CD4-positive, alpha-beta T cell (primary cell): ENCODE data around the gene VAPB. TPM values are rescaled to one million over a fixed set of nuclear protein-coding genes. Genes with fewer than 3 reads are reported as not detected.

ENCODE experiments used
- ATAC-seq: fragments of 200-7000 bp; cut with Tn5 transposase; one replicate; pipeline ENCODE4 v1.10.0; 2022; ENCODE audit warnings: mild to moderate bottlenecking; ENCODE audit not compliant: poor library complexity
- CTCF ChIA-PET: fragments of 350-600 bp; sonication (Branson Sonifier 250); formaldehyde crosslinking; loops from one replicate; lab custom pipeline; 2021; ENCODE audit warnings: antibody characterized with exemption, inconsistent platforms; lab: Charles Lee
- POLR2A ChIA-PET: fragments of 350-600 bp; sonication (Branson Sonifier 250); formaldehyde crosslinking; loops from one replicate; lab custom pipeline; 2021; ENCODE audit warnings: antibody characterized with exemption, inconsistent platforms; lab: Charles Lee
- DNase-seq, 14 experiments: peaks; one replicate each; pipeline ENCODE4 v3.0.0-alpha.2; 2013 to 2020; ENCODE audit warnings: mixed read lengths in 2 of 14
- H3K27ac ChIP-seq, 2 donors: one replicate each; pipeline versions ENCODE4 v1.5.1 to v1.7.0; 2013; ENCODE audit warnings: low read length in 2 of 2, low read depth in 1 of 2, mild to moderate bottlenecking in 1 of 2
- H3K27me3 ChIP-seq, 2 experiments: 1 replicate in 1 of 2; 2 replicates in 1 of 2; pipeline versions ENCODE4 v1.6.1 to v1.7.0; 2013; ENCODE audit warnings: low read length in 2 of 2, control low read depth in 1 of 2, mild to moderate bottlenecking in 1 of 2, moderate library complexity in 1 of 2; ENCODE audit not compliant: insufficient read depth in 2 of 2, control insufficient read depth in 1 of 2
- H3K36me3 ChIP-seq: one replicate; pipeline ENCODE4 v1.6.1; 2013; ENCODE audit warnings: low read length, control low read depth; ENCODE audit not compliant: insufficient read depth
- H3K4me1 ChIP-seq: one replicate; pipeline ENCODE4 v1.6.1; 2013; ENCODE audit warnings: low read length, control low read depth; ENCODE audit not compliant: insufficient read depth
- H3K4me3 ChIP-seq: one replicate; pipeline ENCODE4 v1.5.1; 2013; ENCODE audit warnings: mild to moderate bottlenecking, low read length, moderate library complexity
- H3K9me3 ChIP-seq, 2 experiments: 1 replicate in 1 of 2; 2 replicates in 1 of 2; pipeline versions ENCODE4 v1.6.1 to v1.7.0; 2013; ENCODE audit warnings: low read length in 2 of 2, mild to moderate bottlenecking in 2 of 2, control low read depth in 1 of 2, moderate library complexity in 1 of 2; ENCODE audit not compliant: control insufficient read depth in 1 of 2, insufficient read depth in 1 of 2
- H3K27ac Mint-ChIP-seq: one replicate; pipeline ENCODE4 v1.8.0; 2020; ENCODE audit warnings: mixed read lengths
- H3K27me3 Mint-ChIP-seq: one replicate; pipeline ENCODE4 v1.8.0; 2021; ENCODE audit warnings: mixed read lengths
- H3K36me3 Mint-ChIP-seq: one replicate; pipeline ENCODE4 v1.8.0; 2021; ENCODE audit warnings: low read depth, mixed read lengths
- H3K4me1 Mint-ChIP-seq: one replicate; pipeline ENCODE4 v1.8.0; 2021; ENCODE audit warnings: low read depth, mixed read lengths
- H3K4me3 Mint-ChIP-seq: one replicate; pipeline ENCODE4 v1.8.0; 2020; ENCODE audit warnings: mild to moderate bottlenecking, mixed read lengths
- H3K9me3 Mint-ChIP-seq: one replicate; pipeline ENCODE4 v1.8.0; 2020; ENCODE audit warnings: mixed read lengths
- intact Hi-C, 2 experiments: fragments of 100-400 bp; cut with DNase I in 1 of 2; cut with micrococcal nuclease in 1 of 2; formaldehyde crosslinking; loops; one replicate each; pipeline versions ENCODE4 v1.15.1 to v1.9.0; 2023 to 2025; cut with DNase I, micrococcal nuclease
- total RNA-seq, 174 experiments: library from RNA in 2 of 174; stranded (reverse) in 2 of 174; gene quantifications; one replicate each; pipeline ENCODE4 v1.2.3 and lab custom pipeline; 2021 to 2026
- TF ChIP-seq, protein P1 (sequence below): fragments of 200-600 bp; IDR thresholded peaks from one replicate; pipeline ENCODE4 v1.8.0; 2022; ENCODE audit warnings: antibody characterized with exemption, mild to moderate bottlenecking

The VAPB gene
- total RNA-seq, 2 experiments from 2014 or later: 25.2 to 29.4 TPM

DNA sequence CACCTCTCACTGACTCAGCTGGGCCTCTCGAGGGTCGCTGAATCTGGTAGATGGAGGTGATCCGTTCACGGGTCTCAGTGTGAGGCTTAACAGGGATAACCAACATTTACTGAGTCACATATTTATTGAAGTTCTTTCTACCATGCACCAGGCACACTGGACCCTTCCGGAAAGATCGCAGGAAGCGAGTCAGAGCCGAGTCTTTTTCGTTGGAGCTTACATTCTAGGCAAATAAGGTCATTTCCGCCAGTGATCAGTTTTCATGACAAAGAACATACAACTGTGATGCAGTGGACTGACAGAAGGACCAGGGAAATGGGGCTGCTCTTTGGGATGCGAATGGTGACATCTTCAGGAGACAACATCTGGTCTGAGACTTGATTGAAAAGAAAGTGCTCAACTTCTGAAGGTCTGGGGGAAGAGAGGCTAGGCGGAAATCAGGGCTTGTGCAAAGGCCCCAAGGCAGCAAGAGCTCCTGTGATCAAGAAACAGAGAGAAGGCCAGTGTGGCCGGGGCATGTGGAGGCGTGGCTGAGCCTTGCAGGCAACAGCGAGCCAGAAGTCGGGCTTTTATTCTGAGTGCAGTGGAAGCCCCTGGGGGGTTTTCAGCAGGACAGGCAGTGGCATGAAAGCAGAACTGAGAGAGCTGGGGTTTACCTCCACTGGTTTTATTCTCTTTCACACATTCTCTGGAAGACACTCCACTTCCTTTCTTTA, 69.5 kb downstream of the VAPB start:
- ATAC-seq: no peak
- no peak overlapping the region for H3K27ac Mint-ChIP-seq

DNA sequence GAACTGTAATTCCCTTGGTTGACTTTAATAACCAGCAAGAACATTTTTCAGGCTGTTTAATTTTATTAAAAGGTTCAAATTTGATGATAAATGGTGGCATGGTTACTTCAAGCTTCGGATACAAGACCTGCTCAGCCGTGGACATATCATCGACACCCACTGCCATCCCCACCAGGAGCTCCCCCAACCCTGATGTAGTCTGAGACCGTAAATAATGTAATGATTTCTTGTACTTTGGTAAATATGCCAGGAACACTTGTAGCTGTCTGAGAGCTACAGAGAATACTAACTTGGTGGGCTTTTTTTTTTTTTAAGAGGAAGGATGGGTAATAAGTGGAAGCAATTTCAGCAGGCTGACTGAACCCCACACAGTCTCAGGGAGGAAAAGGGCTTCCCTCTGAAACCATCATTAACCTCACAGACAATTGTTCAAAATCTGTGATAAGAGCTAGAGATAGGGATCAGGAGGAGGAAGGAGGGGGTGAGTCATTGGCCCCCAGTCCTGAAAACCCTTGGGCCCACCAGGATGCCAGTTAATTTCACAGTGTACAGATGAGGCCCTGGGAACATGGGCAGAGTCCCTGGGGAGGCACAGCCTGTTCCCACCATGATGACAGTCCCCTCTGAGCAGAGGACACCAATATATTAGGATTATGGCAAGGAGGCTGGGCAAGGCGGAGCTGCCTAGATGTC, 70.2 kb downstream of the VAPB start:
- DNase-seq: no peak
- Mint-ChIP-seq H3K4me1 (no peaks in the 10 kb centered on the region), H3K9me3 (no peaks in the 10 kb centered on the region), H3K27ac (no peak overlapping the region), H3K4me3 (no peak overlapping the region), H3K36me3 (peaks cover 20% of the 10 kb centered on the region), H3K27me3 (no peaks in the 10 kb centered on the region)
- H3K4me3 ChIP-seq: no peak overlapping the region
- ATAC-seq: no peak
- intact Hi-C loops: no loop called here
- no peaks in the 10 kb centered on the region for H3K4me1 ChIP-seq
- H3K27ac ChIP-seq: no peak overlapping the region
- ChIA-PET POLR2A (no interaction called here), CTCF (no interaction called here)
- no peaks in the 10 kb centered on the region for H3K36me3 ChIP-seq
- TF ChIP-seq, protein P1, sequence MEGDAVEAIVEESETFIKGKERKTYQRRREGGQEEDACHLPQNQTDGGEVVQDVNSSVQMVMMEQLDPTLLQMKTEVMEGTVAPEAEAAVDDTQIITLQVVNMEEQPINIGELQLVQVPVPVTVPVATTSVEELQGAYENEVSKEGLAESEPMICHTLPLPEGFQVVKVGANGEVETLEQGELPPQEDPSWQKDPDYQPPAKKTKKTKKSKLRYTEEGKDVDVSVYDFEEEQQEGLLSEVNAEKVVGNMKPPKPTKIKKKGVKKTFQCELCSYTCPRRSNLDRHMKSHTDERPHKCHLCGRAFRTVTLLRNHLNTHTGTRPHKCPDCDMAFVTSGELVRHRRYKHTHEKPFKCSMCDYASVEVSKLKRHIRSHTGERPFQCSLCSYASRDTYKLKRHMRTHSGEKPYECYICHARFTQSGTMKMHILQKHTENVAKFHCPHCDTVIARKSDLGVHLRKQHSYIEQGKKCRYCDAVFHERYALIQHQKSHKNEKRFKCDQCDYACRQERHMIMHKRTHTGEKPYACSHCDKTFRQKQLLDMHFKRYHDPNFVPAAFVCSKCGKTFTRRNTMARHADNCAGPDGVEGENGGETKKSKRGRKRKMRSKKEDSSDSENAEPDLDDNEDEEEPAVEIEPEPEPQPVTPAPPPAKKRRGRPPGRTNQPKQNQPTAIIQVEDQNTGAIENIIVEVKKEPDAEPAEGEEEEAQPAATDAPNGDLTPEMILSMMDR: no peak
- H3K9me3 ChIP-seq: no peaks in the 10 kb centered on the region
- no peaks in the 10 kb centered on the region for H3K27me3 ChIP-seq

More for the DNA sequence above, 69.5 kb downstream of the VAPB start:
- Histone ChIP-seq H3K36me3 (no peaks in the 10 kb centered on the region), H3K27ac (no peak overlapping the region), H3K9me3 (no peaks in the 10 kb centered on the region), H3K4me1 (no peaks in the 10 kb centered on the region), H3K4me3 (no peak overlapping the region), H3K27me3 (no peaks in the 10 kb centered on the region)
- Mint-ChIP-seq H3K4me1 (no peaks in the 10 kb centered on the region), H3K36me3 (peaks cover 23% of the 10 kb centered on the region), H3K27me3 (no peaks in the 10 kb centered on the region), H3K9me3 (no peaks in the 10 kb centered on the region), H3K4me3 (no peak overlapping the region)
- TF ChIP-seq, protein P1: no peak
- DNase-seq: no peak
- intact Hi-C loops: no loop called here
- CTCF ChIA-PET: no interaction called here
- POLR2A ChIA-PET: no interaction called here

DNA sequence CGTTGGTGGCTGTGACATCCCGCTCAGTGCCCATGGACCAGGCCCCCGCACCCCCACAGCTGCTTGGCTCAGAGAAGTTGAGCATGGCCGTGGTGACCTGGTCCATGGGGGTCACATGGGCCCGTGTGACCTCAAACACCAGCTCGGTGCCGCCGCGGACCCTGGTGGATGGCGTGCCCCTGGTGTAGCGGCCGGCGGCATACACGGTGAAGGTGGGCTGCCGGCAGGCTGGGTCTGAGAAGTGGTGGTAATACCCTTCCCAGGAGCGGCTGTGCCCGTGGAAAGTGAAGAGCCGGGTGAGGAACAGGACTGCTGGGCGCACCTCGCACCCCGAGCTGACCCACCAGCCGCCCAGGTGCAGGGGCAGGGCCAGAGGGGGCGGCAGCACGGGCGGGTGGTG, 72.1 kb downstream of the VAPB start:
- POLR2A ChIA-PET: no interaction called here
- TF ChIP-seq, protein P1: no peak
- ATAC-seq: no peak
- H3K36me3 Mint-ChIP-seq: peaks cover 6% of the 10 kb centered on the region
- H3K27me3 Mint-ChIP-seq: peaks cover 7% of the 10 kb centered on the region
- no peak overlapping the region for H3K27ac Mint-ChIP-seq
- Histone ChIP-seq H3K9me3 (no peaks in the 10 kb centered on the region), H3K27ac (no peak overlapping the region), H3K36me3 (no peaks in the 10 kb centered on the region), H3K27me3 (no peaks in the 10 kb centered on the region), H3K4me3 (no peak overlapping the region), H3K4me1 (no peaks in the 10 kb centered on the region)
- no peak overlapping the region for H3K4me3 Mint-ChIP-seq
- H3K9me3 Mint-ChIP-seq: no peaks in the 10 kb centered on the region
- intact Hi-C loops: loop anchor here in 1 of 2 experiments (10.0 kb wide), 1 partner anchor 64 kb away; no protein-coding TSS in a partner anchor
- no peaks in the 10 kb centered on the region for H3K4me1 Mint-ChIP-seq
- DNase-seq: no peak
- CTCF ChIA-PET: no interaction called here
